ENCODE results near the gene TRAF4.
"Not testable (repeated sequence)": the region's sequence is repeated elsewhere in the genome, so short reads cannot be mapped to it uniquely, and the experiment has no call there.

Gene TRAF4

DNA sequence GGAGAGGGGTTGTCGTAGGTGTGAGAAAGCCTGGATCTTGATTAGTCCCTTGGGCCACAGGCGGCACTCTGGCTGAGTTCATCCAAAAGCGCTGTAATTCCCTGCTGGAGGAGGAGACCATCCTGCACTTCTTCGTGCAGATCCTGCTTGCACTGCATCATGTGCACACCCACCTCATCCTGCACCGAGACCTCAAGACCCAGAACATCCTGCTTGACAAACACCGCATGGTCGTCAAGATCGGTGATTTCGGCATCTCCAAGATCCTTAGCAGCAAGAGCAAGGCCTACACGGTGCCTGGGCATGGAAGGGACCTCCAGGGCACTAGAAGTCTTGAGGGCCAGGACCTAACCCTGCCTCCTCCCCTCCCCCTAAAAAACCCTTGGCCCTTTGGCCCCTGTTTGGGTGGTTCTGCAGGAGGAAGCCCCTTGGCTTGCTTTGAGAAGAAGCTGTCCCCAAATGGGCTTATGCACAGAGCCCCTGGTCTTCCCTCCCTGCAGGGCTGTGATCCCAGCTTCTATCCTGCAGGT is 9.0 kb upstream of the TRAF4 start:
- DNase-seq = no peak

DNA sequence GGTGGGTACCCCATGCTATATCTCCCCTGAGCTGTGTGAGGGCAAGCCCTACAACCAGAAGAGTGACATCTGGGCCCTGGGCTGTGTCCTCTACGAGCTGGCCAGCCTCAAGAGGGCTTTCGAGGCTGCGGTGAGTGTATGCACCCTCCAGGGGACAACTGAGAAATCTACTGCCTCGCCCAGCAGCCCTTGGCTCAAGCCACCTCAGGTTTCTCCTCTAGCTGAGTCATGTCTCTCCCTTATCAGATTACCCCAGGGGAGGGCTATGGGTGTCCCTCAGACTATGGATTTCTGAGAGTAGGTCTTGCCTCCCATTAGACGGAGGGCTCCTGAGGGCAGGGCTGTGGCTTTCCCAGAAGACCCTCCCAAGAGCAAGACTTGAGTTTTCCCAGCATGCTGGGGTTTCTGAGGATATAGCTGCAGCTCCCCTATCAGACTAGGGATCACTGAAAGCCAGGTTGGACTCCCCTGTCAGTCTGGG is 8.5 kb upstream of the TRAF4 start:
- DNase-seq = no peak

DNA sequence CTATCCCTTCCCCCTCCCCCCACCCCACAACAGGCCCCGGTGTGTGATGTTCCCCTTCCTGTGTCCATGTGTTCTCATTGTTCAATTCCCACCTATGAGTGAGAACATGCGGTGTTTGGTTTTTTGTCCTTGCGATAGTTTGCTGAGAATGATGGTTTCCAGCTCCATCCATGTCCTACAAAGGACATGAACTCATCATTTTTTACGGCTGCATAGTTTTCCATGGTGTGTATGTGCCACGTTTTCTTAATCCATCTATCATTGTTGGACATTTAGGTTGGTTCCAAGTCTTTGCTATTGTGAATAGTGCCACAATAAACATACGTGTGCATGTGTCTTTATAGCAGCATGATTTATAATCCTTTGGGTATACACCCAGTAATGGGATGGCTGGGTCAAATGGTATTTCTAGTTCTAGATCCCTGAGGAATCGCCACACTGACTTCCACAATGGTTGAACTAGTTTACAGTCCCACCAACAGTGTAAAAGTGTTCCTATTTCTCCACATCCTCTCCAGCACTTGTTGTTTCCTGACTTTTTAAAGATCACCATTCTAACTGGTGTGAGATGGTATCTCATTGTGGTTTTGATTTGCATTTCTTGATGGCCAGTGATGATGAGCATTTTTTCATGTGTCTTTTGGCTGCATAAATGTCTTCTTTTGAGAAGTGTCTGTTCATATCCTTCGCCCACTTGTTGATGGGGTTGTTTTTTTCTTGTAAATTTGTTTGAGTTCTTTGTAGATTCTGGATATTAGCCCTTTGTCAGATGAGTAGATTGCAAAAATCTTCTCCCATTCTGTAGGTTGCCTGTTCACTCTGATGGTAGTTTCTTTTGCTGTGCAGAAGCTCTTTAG is 7.7 kb upstream of the TRAF4 start:
- not testable (repeated sequence) for DNase-seq

DNA sequence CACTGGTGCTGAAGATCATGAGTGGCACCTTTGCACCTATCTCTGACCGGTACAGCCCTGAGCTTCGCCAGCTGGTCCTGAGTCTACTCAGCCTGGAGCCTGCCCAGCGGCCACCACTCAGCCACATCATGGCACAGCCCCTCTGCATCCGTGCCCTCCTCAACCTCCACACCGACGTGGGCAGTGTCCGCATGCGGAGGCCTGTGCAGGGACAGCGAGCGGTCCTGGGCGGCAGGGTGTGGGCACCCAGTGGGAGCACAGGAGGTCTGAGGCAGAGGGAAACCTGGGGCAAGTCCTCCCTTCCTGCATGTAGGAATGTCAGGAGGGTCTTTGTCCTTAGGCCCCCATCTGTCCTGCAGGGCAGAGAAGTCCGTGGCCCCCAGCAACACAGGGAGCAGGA is 6.5 kb upstream of the TRAF4 start:
- DNase-seq = no peak

DNA sequence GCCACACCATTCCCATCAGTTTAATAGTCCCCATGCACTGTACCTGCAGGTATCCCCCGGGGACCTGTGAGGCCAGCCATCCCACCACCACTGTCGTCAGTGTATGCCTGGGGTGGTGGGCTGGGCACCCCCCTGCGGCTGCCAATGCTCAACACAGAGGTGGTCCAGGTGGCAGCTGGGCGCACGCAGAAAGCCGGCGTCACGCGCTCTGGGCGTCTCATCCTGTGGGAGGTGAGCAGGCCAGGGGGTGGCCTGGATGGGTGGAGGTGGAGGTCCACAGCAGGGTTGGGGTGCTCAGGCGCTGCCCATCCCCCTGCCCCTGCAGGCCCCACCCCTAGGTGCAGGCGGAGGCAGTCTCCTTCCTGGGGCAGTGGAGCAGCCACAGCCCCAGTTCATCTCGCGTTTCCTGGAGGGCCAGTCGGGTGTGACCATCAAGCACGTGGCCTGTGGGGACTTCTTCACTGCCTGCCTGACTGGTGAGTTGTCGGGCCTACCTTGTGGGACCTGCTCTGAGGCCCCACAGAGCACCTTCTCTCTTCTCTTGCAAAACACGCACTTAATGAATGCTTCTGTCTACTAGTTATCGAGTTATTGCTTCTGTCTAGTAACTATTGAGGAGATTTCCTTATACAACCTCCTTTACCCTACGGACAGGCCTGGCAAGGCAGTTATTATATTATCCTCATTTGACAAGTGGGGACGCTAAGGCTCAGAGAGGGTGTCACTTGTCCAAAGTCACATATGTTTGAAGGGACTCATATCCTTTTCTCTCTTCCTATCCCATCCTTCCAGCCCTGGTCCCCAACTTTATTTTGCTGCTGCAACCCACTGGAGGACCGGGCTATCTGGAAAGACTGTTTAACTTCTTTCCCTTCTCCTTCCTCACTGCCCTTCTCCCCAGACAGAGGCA is 5.8 kb upstream of the TRAF4 start:
- DNase-seq = no peak

DNA sequence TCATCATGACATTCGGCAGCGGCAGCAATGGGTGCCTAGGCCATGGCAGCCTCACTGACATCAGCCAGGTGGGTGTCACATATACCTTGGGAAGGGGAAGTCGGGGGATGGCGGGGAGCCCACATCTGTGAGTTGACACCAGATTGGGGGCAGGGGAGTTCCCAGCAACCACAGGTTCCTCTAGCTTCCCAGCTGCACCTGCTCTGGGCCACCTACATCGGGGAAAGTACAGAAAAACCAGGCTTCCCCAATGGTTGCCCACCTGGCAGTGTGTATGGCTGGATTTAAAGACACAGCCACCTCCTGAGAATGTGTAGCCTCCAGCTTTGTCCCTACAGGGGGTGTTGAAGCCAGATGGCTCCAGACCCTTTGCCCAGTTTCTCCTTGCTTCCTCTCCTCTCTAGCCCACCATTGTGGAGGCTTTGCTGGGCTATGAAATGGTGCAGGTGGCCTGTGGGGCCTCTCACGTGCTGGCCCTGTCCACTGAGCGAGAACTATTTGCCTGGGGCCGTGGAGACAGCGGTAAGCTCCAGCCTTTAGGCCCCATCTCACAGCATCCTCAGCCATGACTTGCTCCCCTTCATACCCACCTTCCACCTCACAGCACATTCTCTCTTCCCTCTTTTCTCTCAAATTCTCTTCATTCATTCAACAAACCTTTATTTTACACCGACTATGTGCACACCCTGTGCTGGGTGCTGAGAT is 5.0 kb upstream of the TRAF4 start:
- no peak for DNase-seq

DNA sequence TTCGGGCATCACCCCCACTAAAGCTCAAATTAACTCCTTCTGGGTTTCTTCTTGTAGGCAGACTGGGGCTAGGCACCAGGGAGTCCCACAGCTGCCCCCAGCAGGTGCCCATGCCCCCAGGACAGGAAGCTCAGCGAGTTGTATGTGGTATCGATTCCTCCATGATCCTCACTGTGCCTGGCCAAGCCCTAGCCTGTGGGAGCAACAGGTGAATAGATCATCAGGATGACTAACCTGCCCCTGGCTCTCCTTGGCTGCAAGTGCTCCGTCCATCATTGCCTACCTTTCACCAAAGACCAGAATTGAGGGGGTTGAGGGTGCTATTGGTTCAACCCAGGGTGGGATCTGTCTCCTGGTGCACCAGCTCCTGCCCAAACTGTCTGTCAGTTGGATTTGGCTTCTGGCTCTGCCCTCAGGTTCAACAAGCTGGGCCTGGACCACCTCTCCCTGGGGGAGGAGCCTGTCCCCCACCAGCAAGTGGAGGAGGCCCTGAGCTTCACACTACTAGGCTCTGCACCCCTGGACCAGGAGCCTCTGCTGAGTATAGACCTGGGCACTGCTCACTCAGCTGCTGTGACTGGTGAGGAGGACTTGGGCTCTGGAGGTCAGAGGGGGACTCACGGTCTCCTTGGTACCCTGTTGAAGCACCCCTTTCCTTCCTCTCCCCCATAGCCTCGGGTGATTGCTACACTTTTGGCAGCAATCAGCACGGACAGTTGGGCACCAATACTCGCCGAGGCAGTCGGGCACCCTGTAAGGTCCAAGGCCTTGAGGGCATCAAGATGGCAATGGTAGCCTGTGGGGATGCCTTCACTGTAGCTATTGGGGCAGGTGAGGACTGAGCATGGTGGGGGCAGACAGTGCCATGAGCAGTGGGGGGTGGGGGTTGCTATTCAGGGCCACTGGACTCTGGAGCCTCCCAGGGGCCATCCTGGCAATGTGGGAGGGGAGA is 3.1 kb upstream of the TRAF4 start:
- no peak for DNase-seq

DNA sequence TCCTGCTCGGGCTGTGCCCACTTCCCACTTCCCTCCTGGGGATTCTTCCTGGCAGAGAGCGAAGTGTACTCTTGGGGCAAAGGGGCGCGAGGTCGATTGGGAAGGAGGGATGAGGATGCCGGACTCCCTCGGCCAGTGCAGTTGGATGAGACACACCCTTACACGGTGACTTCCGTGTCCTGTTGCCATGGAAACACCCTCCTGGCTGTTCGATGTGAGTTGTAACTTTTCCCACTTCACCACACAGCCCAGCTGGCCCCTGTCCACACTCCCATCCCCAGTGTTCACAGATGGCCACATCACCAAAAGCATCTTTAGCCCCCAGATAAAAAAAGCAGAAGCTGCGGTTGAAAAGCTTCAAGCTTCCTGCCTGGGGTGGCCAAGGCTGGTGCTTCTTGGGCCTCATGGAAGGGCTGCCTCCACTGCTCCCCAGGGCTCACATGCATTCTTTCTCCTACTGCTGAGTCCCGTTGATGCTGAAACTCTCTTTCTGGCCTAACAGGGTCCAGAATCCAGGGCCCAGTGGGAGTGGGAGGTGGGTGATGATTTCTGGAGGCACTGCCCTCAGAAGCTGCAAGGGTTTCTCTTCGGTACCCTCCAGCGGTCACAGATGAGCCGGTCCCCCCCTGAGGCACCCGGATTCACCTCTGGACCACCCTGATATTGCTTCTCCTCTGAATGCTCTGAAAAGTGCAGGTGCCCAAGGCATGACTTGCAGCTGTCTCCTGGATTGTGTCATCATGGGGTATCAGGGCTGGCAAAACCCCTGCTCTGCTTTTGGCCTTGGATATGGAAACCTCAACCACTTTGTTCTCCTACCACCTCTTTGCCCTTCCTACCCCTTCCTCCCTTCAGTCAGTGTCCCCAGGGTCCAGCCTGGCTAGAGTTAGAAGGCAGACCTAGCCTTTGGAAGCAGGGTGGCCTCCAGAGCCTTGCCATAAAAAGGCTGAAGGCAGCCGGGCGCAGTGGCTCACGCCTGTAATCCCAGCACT is 2.2 kb upstream of the TRAF4 start:
- DNase-seq = no peak

DNA sequence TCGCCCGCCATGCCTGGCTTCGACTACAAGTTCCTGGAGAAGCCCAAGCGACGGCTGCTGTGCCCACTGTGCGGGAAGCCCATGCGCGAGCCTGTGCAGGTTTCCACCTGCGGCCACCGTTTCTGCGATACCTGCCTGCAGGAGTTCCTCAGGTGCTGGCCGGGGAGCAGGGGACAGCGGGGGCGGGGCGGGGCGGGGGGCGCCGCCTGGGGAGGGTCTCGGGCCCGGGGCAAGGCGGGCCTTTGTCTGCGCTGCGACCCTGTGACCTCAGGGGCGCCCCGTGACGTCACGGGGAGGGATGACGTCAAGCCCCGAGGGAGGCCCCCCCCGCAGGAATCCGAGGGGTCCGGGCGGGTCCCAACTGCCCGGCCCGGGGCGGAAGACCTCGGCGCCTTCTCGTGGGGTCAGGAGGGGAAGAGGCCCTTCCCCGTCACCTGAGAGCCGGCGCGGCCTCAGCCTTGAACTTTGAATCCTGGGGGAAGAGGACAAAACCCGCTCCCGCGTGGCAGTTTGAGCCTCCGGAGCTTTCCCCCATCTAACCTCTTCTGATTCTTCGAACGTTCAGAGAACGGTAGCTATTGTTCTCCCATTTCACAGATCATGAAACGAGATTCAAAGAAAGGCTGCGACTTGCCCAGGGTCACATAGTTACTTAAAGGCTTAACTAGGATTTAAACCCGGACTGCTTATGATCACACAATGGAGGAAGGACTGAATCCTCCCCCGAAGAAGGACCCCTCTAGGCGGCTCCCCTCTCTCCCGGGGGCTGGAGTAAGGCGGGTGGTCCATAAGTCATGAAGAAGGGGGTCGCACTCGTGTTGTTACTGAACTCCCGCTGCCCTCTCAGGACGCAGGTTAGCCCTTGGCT is 527 bp downstream of the TRAF4 start:
- DNase-seq = peak; percentile 11

DNA sequence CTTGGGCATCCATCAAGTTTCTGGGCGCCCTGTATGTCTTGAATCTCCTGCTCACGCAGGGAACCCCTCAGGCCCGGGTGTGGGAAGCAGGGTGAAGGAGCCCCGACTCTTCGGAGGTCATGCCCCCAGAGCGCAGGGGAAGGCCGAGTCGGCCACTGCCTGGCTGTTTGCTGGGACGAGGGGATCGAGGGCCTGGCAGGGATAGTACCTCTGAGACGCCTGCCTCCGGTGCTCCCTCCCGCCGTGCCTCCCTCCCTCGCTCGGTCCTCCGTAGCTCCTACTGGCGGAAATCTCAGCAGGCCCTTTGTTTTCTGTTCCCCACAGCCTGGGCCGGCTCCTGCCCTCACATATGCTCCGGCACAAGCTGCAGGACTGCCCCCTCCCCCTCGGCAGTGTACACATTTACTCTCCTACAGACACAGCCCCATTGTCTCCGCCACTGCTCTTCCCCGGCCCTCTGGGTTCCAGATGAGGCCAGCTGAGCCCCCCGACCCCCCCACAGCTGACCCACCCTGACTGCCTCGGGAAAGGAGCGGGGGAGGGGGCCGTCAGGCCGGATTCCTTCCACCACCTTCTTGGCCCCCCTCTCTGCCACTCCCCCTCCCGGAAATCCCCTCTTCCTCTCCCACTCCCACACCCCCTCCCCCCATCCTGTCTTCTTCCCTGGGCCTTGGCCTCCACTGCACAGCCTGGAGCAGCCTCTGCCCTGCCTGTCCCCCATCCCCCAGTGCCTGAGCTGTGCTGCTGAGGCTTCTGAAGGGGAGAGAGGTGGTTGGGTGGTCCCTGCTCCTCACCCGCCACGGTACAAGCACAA is 1.4 kb downstream of the TRAF4 start:
- peak; percentile 11 for DNase-seq

DNA sequence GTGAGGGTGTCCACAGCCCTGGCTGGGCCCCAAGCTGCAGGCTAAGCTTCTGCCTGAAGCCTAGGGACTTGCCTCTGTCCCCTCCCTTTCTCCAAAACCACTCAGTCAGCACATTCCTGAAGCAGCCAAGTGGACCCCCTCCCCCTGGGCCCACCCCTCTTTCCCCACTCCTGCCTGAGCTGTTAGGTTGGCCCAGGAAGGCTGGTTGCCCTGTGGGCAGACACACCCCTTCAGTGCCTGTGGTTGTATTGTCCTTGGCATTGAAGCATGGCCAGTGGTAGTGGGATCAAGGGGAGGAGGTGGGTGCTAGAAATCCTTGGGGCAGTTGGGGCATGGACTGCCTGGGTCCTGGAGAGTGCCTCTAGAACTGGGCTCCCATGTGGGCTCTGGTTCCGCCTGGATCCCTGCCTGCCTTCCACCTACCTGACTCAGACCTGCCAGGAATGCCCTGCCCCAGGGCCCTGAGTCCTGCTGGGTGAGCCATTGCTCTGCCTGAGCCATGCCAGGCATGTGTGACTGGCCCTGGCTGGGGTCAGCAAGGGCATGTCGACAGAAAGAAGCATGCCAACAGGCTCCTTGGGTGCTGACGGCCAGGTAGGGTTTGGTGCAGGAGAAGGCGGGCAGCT is 2.1 kb downstream of the TRAF4 start:
- DNase-seq = no peak

DNA sequence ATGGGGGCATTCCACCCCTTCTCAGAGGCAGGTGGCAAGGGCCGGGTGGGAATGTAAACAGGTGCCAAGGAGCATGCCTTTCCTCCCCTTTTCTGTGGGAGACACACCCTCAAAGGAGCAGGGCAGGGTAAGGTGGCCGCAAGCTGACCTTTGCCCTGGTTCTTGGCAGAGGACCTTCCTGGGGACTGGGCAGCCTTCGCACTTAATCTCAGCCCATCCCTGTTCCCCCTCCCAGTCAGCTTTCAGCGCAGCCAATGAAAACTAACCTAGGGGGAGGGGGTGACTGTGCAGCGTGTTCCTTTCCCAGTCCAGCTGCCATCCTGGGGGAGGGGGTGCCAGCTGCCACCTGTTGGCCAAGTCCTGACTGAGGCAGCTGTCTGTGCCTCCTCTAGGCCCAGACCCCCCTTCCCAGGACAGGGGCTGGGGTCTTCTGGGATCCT is 2.8 kb downstream of the TRAF4 start:
- DNase-seq = no peak

DNA sequence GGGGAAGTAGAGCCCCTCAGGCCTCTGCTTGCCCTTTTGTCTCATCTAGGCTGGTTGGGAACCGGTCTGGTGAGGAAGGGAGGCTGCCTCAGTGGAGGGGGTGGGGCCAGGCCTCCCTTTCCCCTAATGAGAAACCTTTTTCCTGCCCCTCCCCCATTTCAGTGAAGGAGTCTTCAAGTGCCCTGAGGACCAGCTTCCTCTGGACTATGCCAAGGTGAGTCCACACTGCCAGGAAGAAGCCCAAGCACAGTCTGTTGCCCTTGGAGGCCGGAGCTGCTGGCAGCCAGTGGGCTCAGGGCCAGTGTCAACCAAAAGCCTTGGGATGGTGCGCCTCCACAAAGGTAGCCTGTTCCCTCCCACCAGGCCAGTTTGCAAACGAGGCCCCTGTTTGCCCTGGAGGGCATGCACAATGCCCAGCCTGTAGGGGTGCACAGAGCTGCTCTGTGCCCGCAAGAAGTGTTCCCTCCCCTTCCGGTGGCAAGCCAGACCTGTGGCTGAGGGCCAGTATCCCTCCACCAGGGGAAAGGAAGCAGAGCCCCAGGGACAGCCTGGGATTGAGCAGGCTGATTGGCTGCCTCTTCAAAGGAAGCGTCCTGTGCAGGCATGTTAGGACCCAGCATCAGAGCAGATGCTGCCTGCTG is 3.4 kb downstream of the TRAF4 start:
- DNase-seq = no peak

DNA sequence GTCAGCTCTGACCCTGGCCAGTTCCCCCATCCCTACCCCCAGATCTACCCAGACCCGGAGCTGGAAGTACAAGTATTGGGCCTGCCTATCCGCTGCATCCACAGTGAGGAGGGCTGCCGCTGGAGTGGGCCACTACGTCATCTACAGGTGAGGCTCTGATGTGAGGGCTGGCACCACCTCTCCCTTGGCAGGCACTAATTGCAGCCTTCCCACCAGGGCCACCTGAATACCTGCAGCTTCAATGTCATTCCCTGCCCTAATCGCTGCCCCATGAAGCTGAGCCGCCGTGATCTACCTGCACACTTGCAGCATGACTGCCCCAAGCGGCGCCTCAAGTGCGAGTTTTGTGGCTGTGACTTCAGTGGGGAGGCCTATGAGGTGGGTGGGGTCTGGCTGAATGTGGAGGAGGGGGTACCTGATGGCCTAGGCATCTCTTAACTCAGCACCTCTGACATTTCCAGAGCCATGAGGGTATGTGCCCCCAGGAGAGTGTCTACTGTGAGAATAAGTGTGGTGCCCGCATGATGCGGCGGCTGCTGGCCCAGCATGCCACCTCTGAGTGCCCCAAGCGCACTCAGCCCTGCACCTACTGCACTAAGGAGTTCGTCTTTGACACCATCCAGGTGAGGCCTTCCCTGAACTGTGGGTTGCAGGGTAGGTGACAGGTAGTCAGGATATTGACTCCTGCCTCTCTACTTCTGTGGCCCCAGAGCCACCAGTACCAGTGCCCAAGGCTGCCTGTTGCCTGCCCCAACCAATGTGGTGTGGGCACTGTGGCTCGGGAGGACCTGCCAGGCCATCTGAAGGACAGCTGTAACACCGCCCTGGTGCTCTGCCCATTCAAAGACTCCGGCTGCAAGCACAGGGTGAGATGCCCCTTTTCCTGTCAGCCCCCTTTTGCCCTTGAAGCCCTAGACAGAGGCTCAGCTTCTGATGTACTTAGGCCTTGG is 4.3 kb downstream of the TRAF4 start:
- DNase-seq = no peak

DNA sequence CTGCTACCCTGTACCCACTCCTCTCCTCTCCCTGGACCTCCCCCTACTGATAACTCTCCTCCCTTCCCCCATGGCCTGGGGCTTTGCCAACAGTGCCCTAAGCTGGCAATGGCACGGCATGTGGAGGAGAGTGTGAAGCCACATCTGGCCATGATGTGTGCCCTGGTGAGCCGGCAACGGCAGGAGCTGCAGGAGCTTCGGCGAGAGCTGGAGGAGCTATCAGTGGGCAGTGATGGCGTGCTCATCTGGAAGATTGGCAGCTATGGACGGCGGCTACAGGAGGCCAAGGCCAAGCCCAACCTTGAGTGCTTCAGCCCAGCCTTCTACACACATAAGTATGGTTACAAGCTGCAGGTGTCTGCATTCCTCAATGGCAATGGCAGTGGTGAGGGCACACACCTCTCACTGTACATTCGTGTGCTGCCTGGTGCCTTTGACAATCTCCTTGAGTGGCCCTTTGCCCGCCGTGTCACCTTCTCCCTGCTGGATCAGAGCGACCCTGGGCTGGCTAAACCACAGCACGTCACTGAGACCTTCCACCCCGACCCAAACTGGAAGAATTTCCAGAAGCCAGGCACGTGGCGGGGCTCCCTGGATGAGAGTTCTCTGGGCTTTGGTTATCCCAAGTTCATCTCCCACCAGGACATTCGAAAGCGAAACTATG is 5.2 kb downstream of the TRAF4 start:
- DNase-seq = no peak
